ENCODE measurements around the gene GRIFIN. TPM values are rescaled to one million over a fixed set of nuclear protein-coding genes. Genes with fewer than 3 reads are reported as not detected.
A peak's percentile ranks its signal among the peaks of the same experiment; 100 is the strongest.

GRIFIN gene
- total RNA-seq = not detected in 2 replicates

GRCh38 chr7:2476298-2476697 lies at the start of gene GRIFIN:
TSS of gene GRIFIN (minus strand) at chr7:2476398. CDS start at chr7:2476383, 15 bp downstream.
- peaks cover 23% of the 10 kb centered on the region for H3K27me3 ChIP-seq (ENCODE audit: control insufficient read depth, insufficient read depth, low read length)
- H3K4me3 ChIP-seq (ENCODE audit: low read depth, low read length) = no peak within 1 kb of the TSS
- no peak for TF ChIP-seq CTCF (IDR thresholded peaks at IDR 0.05; ENCODE audit: insufficient read depth, low read length, poor library complexity, severe bottlenecking)
- H3K36me3 ChIP-seq (ENCODE audit: control insufficient read depth, insufficient read depth, low read length) = no peaks in the 10 kb centered on the region
- DNase-seq (ENCODE audit: low read depth) = no peak

GRCh38 chr7:2524808-2525657 lies 48.8 kb upstream of the GRIFIN start:
- TF ChIP-seq CTCF (IDR thresholded peaks at IDR 0.05; ENCODE audit: insufficient read depth, low read length, poor library complexity, severe bottlenecking) = no peak
- H3K36me3 ChIP-seq (ENCODE audit: control insufficient read depth, insufficient read depth, low read length) = no peaks in the 10 kb centered on the region
- DNase-seq (ENCODE audit: low read depth) = no peak
- no peak overlapping the region for H3K4me3 ChIP-seq (ENCODE audit: low read depth, low read length)
- H3K27me3 ChIP-seq (ENCODE audit: control insufficient read depth, insufficient read depth, low read length) = no peaks in the 10 kb centered on the region

GRCh38 chr7:2523941-2524807 lies 48.0 kb upstream of the GRIFIN start:
- Histone ChIP-seq H3K36me3 (ENCODE audit: control insufficient read depth, insufficient read depth, low read length) (no peaks in the 10 kb centered on the region), H3K27me3 (ENCODE audit: control insufficient read depth, insufficient read depth, low read length) (no peaks in the 10 kb centered on the region), H3K4me3 (ENCODE audit: low read depth, low read length) (peak overlapping the region; percentile 71)
- TF ChIP-seq CTCF (IDR thresholded peaks at IDR 0.05; ENCODE audit: insufficient read depth, low read length, poor library complexity, severe bottlenecking) = no peak
- no peak for DNase-seq (ENCODE audit: low read depth)

- H3K4me3 ChIP-seq (ENCODE audit: low read depth, low read length) = peak overlapping the region; percentile 71
- TF ChIP-seq CTCF (IDR thresholded peaks at IDR 0.05; ENCODE audit: insufficient read depth, low read length, poor library complexity, severe bottlenecking) = no peak
- H3K36me3 ChIP-seq (ENCODE audit: control insufficient read depth, insufficient read depth, low read length) = no peaks in the 10 kb centered on the region
- no peaks in the 10 kb centered on the region for H3K27me3 ChIP-seq (ENCODE audit: control insufficient read depth, insufficient read depth, low read length)
- DNase-seq (ENCODE audit: low read depth) = no peak
Observed at GRCh38 chr7:2523461-2523936, 47.3 kb upstream of the GRIFIN start.

GRCh38 chr7:2522780-2523433 lies 46.7 kb upstream of the GRIFIN start:
- no peak for TF ChIP-seq CTCF (IDR thresholded peaks at IDR 0.05; ENCODE audit: insufficient read depth, low read length, poor library complexity, severe bottlenecking)
- no peak for DNase-seq (ENCODE audit: low read depth)
- Histone ChIP-seq H3K27me3 (ENCODE audit: control insufficient read depth, insufficient read depth, low read length) (no peaks in the 10 kb centered on the region), H3K36me3 (ENCODE audit: control insufficient read depth, insufficient read depth, low read length) (no peaks in the 10 kb centered on the region), H3K4me3 (ENCODE audit: low read depth, low read length) (peak overlapping the region; percentile 71)
